HepG2 (cell line): Measurements from ENCODE around the gene HPD. TPM values are rescaled to one million over a fixed set of nuclear protein-coding genes. Genes with fewer than 3 reads are reported as not detected.
A peak's percentile ranks its signal among the peaks of the same experiment; 100 is the strongest.

ENCODE experiments used
- ATAC-seq: fragments of 200-7000 bp; cut with Tn5 transposase; 3 replicates; pipeline ENCODE4 v1.9.1; 2020; ENCODE audit warnings: mild to moderate bottlenecking, moderate library complexity
- BruUV-seq: library from RNA; stranded (reverse); fragments of 400-500 nt; replicated peaks from 2 replicates; lab custom pipeline; 2021; lab: Mats Ljungman, UMichigan
- CTCF ChIA-PET: fragments of 300-600 bp; formaldehyde crosslinking; extraction: SDS; loops from one replicate; lab custom pipeline; 2021; ENCODE audit warnings: low total read pairs, inconsistent platforms, low intra/inter-chr PET ratio; lab: Yijun Ruan, JAX
- POLR2A ChIA-PET: fragments of 350-600 bp; sonication (Branson Sonifier 250); formaldehyde crosslinking; loops from one replicate; lab custom pipeline; 2020; ENCODE audit warnings: antibody characterized with exemption, inconsistent platforms; lab: Yijun Ruan, JAX
- DNase-seq: peaks from one replicate; pipeline ENCODE4 v3.0.0-alpha.2; 2015; ENCODE audit warnings: low spot score
- FAIRE-seq: peaks from 3 replicates; lab custom pipeline; 2011; peaks lifted over from hg19 to GRCh38; lab: Jason Lieb, UNC
- H2AFZ ChIP-seq: one replicate; pipeline ENCODE4 v1.6.1; 2011; ENCODE audit warnings: low read length, inconsistent platforms
- H3K27ac ChIP-seq: fragments of 300-600 bp; 3 replicates; pipeline ENCODE4 v1.8.0; 2011; ENCODE audit warnings: mixed run types, mild to moderate bottlenecking, mixed read lengths, low read length, inconsistent platforms; ENCODE audit not compliant: insufficient read depth; ENCODE audit errors: extremely low read length
- H3K27me3 ChIP-seq, 2 experiments: fragments of 200-600 bp in 1 of 2; 2 replicates in 1 of 2; 3 replicates in 1 of 2; pipeline versions ENCODE4 v1.6.0 to v1.8.0; 2011; ENCODE audit warnings: low read length in 2 of 2, mild to moderate bottlenecking in 2 of 2, moderate library complexity in 2 of 2, inconsistent platforms in 1 of 2; ENCODE audit not compliant: insufficient read depth in 2 of 2, control insufficient read depth in 1 of 2
- H3K36me3 ChIP-seq, 2 experiments: fragments of 200-600 bp in 1 of 2; replicated peaks in 1 of 2; 2 replicates in 1 of 2; 3 replicates in 1 of 2; pipeline versions ENCODE4 v1.5.1 to v1.8.0; 2011; ENCODE audit warnings: low read length in 2 of 2, inconsistent platforms in 1 of 2; ENCODE audit not compliant: insufficient read depth in 2 of 2, control insufficient read depth in 1 of 2
- H3K4me1 ChIP-seq: 2 replicates; pipeline ENCODE4 v1.5.1; 2012; ENCODE audit warnings: low read length, inconsistent platforms; ENCODE audit not compliant: insufficient read depth
- H3K4me2 ChIP-seq: 2 replicates; pipeline ENCODE4 v1.6.0; 2011; ENCODE audit warnings: low read depth, low read length, inconsistent platforms
- H3K4me3 ChIP-seq, 3 experiments: fragments of 200-600 bp in 1 of 3; sonication (generic), shearing (Covaris generic) in 1 of 3; replicated peaks in 1 of 3; 2 replicates each; pipeline ENCODE4 v1.5.1; 2011 to 2016; ENCODE audit warnings: low read length in 3 of 3, inconsistent platforms in 2 of 3, low read depth in 2 of 3, mild to moderate bottlenecking in 2 of 3, control low read depth in 1 of 3, mixed read lengths in 1 of 3; ENCODE audit not compliant: insufficient read depth in 1 of 3
- H3K79me2 ChIP-seq: one replicate; pipeline ENCODE4 v1.6.1; 2011; ENCODE audit warnings: low read length, inconsistent platforms; ENCODE audit not compliant: insufficient read depth
- H3K9ac ChIP-seq: 2 replicates; pipeline ENCODE4 v1.6.0; 2011; ENCODE audit warnings: mild to moderate bottlenecking, low read depth, low read length, inconsistent platforms; ENCODE audit not compliant: insufficient read depth
- H3K9me3 ChIP-seq: 2 replicates; pipeline ENCODE4 v1.5.1; 2012; ENCODE audit warnings: mild to moderate bottlenecking, low read length
- H4K20me1 ChIP-seq: 2 replicates; pipeline ENCODE4 v1.6.0; 2011; ENCODE audit warnings: inconsistent platforms, mild to moderate bottlenecking, low read length, moderate library complexity; ENCODE audit not compliant: insufficient read depth
- AGO2 ChIP-seq: fragments of 200-400 bp; formaldehyde crosslinking; optimal IDR thresholded peaks from 2 replicates; pipeline ENCODE3; 2017; ENCODE audit warnings: mild to moderate bottlenecking, low read depth, low read length, moderate library complexity
- SRSF1 ChIP-seq: fragments of 200-400 bp; formaldehyde crosslinking; optimal IDR thresholded peaks from 2 replicates; pipeline ENCODE3; 2017; ENCODE audit warnings: mild to moderate bottlenecking, low read depth, low read length, moderate library complexity
- ZNF749 ChIP-seq: sonication (generic); formaldehyde crosslinking; IDR thresholded peaks from 2 replicates; pipeline ENCODE4 v1.8.0; 2022; ENCODE audit warnings: mild to moderate bottlenecking, missing genetic modification reagents, moderate library complexity, borderline replicate concordance
- WGBS: methylation state at CpG from one replicate; pipeline ENCODE4 v1.1.6; 2017; ENCODE audit warnings: low lambda C conversion rate; 5-methylcytosine and 5-hydroxymethylcytosine counted together
- in situ Hi-C: cut with HindIII; loops from 2 replicates; pipeline ENCODE4 v1.10.0; 2017; ENCODE audit warnings: low pct_unique_long_range_greater_than_20kb; ENCODE audit not compliant: extremely low pct_ligation_motif_present
- intact Hi-C: fragments of 100-400 bp; cut with micrococcal nuclease; formaldehyde crosslinking; loops from one replicate; pipeline ENCODE4 v1.10.0; 2022; ENCODE audit not compliant: unreplicated experiment
- polyA plus RNA-seq, 8 experiments: library from polyadenylated mRNA; depleted of rRNA in 3 of 8; stranded (reverse) in 7 of 8; unstranded in 1 of 8; fragments of >200 nt; fragmentation: Illumina TruSeq in 4 of 8; extraction: Trizol in 4 of 8; gene quantifications; 2 replicates each; pipeline versions ENCODE4 v1.2.1 to v1.2.3, GENCODE V29; 2011 to 2016; ENCODE audit warnings: low read depth in 4 of 8, missing spikeins in 1 of 8, mixed read lengths in 1 of 8; ENCODE audit not compliant: insufficient read depth in 1 of 8
- total RNA-seq, 5 experiments: library from RNA; depleted of rRNA; stranded (reverse); fragments of >200 nt; fragmentation: Illumina TruSeq; extraction: Trizol; gene quantifications; 2 replicates each; pipeline ENCODE4 v1.2.3, GENCODE V29; 2016; ENCODE audit warnings: low read depth in 1 of 5
- TF ChIP-seq, protein P1 (sequence below): sonication (generic); formaldehyde crosslinking; IDR thresholded peaks from 2 replicates; pipeline ENCODE4 v1.4.0; 2020; ENCODE audit warnings: mild to moderate bottlenecking, missing genetic modification reagents, borderline replicate concordance
- TF ChIP-seq, protein P2 (sequence below): sonication (generic); formaldehyde crosslinking; IDR thresholded peaks from 2 replicates; pipeline ENCODE4 v1.4.0; 2020; ENCODE audit warnings: missing genetic modification reagents, borderline replicate concordance

The HPD gene
- total and polyA plus RNA-seq, 2 of the 13 experiments (the other 11 are each of a cell fraction or from before 2014, with no cell fraction given): 120 to 195 TPM

DNA sequence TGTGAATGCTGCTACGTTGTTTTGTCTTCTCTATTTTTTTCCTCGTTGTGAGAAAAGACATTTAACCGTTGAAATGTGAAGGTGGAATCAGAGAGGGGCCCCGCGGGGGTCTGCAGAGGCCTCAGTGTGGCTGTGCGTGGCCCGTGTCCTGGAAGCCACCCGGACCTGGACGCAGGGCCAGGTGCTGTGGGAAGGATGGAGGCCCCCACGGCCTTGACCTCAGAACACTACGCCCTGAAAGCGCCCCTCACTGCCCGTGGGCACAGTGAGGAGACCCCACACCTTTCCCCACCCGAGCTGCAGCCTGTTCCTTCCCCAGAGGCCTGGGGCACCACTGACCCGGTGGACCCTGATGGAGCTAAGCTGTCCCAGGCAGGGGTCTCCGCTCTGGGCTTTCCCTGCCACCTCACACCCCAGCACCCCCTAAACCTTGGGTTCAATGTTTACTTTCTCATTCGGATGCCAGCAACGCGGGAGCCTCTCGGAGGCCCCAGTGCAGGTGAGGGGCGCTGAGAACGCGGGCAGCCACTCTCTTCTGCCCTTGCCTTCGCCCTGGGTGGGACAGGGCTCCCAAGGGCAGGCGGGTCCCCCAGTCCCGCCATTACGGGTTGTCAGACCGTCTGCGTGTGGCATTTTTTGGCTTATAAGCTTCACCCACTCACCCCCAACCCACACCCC, 27.9 kb downstream of the HPD start:
- Histone ChIP-seq H4K20me1 (no peaks in the 10 kb centered on the region), H3K4me3 (no peak overlapping the region), H3K36me3 (peaks cover 19 to 38% of the 10 kb centered on the region in 2 experiments; a peak in 4 of 5 replicates), H3K27ac (no peak overlapping the region), H3K9ac (no peak overlapping the region), H3K4me1 (peaks cover 2% of the 10 kb centered on the region), H3K27me3 (no peaks in the 10 kb centered on the region), H3K4me2 (no peak overlapping the region), H3K79me2 (no peaks in the 10 kb centered on the region), H3K9me3 (no peaks in the 10 kb centered on the region), H2AFZ (no peak overlapping the region)
- ChIA-PET CTCF (no interaction called here), POLR2A (no interaction called here)
- DNase-seq (no peak), ATAC-seq (no peak), FAIRE-seq (no peak)
- in situ Hi-C loops: no loop called here
- BruUV-seq: TSS peak; percentile 48
- TF ChIP-seq AGO2 (peak; percentile 46), SRSF1 (no peak), ZNF749 (no peak)
- TF ChIP-seq, protein P1, sequence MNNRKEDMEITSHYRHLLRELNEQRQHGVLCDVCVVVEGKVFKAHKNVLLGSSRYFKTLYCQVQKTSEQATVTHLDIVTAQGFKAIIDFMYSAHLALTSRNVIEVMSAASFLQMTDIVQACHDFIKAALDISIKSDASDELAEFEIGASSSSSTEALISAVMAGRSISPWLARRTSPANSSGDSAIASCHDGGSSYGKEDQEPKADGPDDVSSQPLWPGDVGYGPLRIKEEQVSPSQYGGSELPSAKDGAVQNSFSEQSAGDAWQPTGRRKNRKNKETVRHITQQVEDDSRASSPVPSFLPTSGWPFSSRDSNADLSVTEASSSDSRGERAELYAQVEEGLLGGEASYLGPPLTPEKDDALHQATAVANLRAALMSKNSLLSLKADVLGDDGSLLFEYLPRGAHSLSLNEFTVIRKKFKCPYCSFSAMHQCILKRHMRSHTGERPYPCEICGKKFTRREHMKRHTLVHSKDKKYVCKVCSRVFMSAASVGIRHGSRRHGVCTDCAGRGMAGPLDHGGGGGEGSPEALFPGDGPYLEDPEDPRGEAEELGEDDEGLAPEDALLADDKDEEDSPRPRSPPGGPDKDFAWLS: no peak
- intact Hi-C loops: no loop called here
- WGBS: 96% methylated on average over 24 of the region's 29 CpGs

DNA sequence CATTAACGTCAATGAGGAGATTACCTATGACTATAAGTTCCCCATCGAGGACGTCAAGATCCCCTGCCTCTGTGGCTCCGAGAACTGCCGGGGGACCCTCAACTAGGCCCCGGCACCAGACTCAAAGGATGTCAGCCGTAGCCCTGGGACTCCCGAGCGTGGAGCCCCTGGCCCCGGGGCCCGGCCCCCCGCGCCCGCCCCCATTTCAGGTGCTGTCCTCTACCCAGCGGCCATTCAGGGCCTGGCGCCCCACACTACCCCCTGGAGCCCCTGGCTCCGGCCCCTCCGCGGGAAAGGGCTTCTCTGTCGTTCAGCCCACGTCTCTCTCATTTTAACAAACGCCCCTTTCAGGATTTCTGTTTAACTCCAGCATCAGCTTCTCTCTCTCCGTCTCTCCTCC, 28.5 kb downstream of the HPD start:
- H4K20me1 ChIP-seq: no peaks in the 10 kb centered on the region
- H3K9ac ChIP-seq: no peak overlapping the region
- ChIA-PET CTCF (no interaction called here), POLR2A (no interaction called here)
- in situ Hi-C loops (no loop called here), intact Hi-C loops (no loop called here)
- no peak overlapping the region for H3K4me3 ChIP-seq
- ATAC-seq: no peak
- H3K36me3 ChIP-seq: peaks cover 19 to 38% of the 10 kb centered on the region in 2 experiments; a peak in 4 of 5 replicates
- H3K9me3 ChIP-seq: no peaks in the 10 kb centered on the region
- TF ChIP-seq, protein P2, sequence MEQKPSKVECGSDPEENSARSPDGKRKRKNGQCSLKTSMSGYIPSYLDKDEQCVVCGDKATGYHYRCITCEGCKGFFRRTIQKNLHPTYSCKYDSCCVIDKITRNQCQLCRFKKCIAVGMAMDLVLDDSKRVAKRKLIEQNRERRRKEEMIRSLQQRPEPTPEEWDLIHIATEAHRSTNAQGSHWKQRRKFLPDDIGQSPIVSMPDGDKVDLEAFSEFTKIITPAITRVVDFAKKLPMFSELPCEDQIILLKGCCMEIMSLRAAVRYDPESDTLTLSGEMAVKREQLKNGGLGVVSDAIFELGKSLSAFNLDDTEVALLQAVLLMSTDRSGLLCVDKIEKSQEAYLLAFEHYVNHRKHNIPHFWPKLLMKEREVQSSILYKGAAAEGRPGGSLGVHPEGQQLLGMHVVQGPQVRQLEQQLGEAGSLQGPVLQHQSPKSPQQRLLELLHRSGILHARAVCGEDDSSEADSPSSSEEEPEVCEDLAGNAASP (CRISPR knock-in tag): no peak
- BruUV-seq: no TSS peak
- H3K4me1 ChIP-seq: no peaks in the 10 kb centered on the region
- no peak for FAIRE-seq
- WGBS: 98% methylated on average over 22 of the region's 23 CpGs
- H3K27me3 ChIP-seq: no peaks in the 10 kb centered on the region
- DNase-seq: no peak
- H3K27ac ChIP-seq: no peak overlapping the region
- no peaks in the 10 kb centered on the region for H3K79me2 ChIP-seq
- no peak overlapping the region for H3K4me2 ChIP-seq
- no peak overlapping the region for H2AFZ ChIP-seq
